Measurements from ENCODE around the gene MCF2L.
"Not testable (repeated sequence)": the region's sequence is repeated elsewhere in the genome, so short reads cannot be mapped to it uniquely, and the experiment has no call there.

The MCF2L gene

GRCh38 chr13:113053376-113053775, 84.4 kb downstream of the MCF2L start:
- DNase-seq, result no peak

- DNase-seq, result no peak
These were observed 85.0 kb downstream of the MCF2L start for GRCh38 chr13:113053801-113054604.

- DNase-seq, result no peak
These were observed 88.1 kb downstream of the MCF2L start for GRCh38 chr13:113057084-113057483.

- not testable (repeated sequence) for DNase-seq
These were observed 88.5 kb downstream of the MCF2L start for GRCh38 chr13:113057559-113057958.

- no peak for DNase-seq
These were observed 89.3 kb downstream of the MCF2L start for GRCh38 chr13:113058129-113058987.

GRCh38 chr13:113058988-113059850, 90.2 kb downstream of the MCF2L start:
- DNase-seq, result no peak

- DNase-seq, result no peak
These were observed 90.9 kb downstream of the MCF2L start for GRCh38 chr13:113059891-113060290.

GRCh38 chr13:113060557-113061270, 91.7 kb downstream of the MCF2L start:
- no peak for DNase-seq

GRCh38 chr13:113061271-113061625, 92.2 kb downstream of the MCF2L start:
- DNase-seq, result no peak

- no peak for DNase-seq
These were observed 92.9 kb downstream of the MCF2L start for GRCh38 chr13:113061796-113062425.

- no peak for DNase-seq
These were observed 93.7 kb downstream of the MCF2L start for GRCh38 chr13:113062691-113063090.

GRCh38 chr13:113063091-113063491, 94.1 kb downstream of the MCF2L start:
- DNase-seq, result no peak

GRCh38 chr13:113064000-113064533, 95.1 kb downstream of the MCF2L start:
- DNase-seq, result no peak

- no peak for DNase-seq
These were observed 95.8 kb downstream of the MCF2L start for GRCh38 chr13:113064534-113065405.

- DNase-seq, result no peak
These were observed 96.6 kb downstream of the MCF2L start for GRCh38 chr13:113065406-113066141.

- DNase-seq, result no peak
These were observed 97.1 kb downstream of the MCF2L start for GRCh38 chr13:113066142-113066455.

GRCh38 chr13:113066746-113067145, 97.7 kb downstream of the MCF2L start:
- no peak for DNase-seq

GRCh38 chr13:113069861-113070805, 101.1 kb downstream of the MCF2L start:
- no peak for DNase-seq

- DNase-seq, result no peak
These were observed 101.8 kb downstream of the MCF2L start for GRCh38 chr13:113070855-113071254.

Data from activated gamma-delta T cell (primary cell).